Right forelimb (tissue), 1 donor: ENCODE measurements around the gene TTC36.
A peak's percentile ranks its signal among the peaks of the same experiment; 100 is the strongest.
"Not testable (repeated sequence)": the region's sequence is repeated elsewhere in the genome, so short reads cannot be mapped to it uniquely, and the experiment has no call there.

Source experiments
- DNase-seq: peaks from one replicate; pipeline ENCODE4 v3.0.0-alpha.2; 2018

Gene TTC36

GRCh38 chr11:118532852-118533768 lies 5.8 kb downstream of the TTC36 start:
- no peak for DNase-seq

GRCh38 chr11:118533769-118534729 lies 6.8 kb downstream of the TTC36 start:
- DNase-seq: no peak

- no peak for DNase-seq
Observed at GRCh38 chr11:118535261-118535660, 8.0 kb downstream of the TTC36 start.

GRCh38 chr11:118536726-118537125 lies 9.5 kb downstream of the TTC36 start:
- DNase-seq: no peak

GRCh38 chr11:118537409-118537980 lies 10.2 kb downstream of the TTC36 start:
- DNase-seq: no peak

- no peak for DNase-seq
Observed at GRCh38 chr11:118544010-118544646, 16.9 kb downstream of the TTC36 start.

- DNase-seq: no peak
Observed at GRCh38 chr11:118544647-118545010, 17.4 kb downstream of the TTC36 start.

- DNase-seq: no peak
Observed at GRCh38 chr11:118545533-118545932, 18.3 kb downstream of the TTC36 start.

GRCh38 chr11:118547132-118547531 lies 19.9 kb downstream of the TTC36 start:
- no peak for DNase-seq

- DNase-seq: no peak
Observed at GRCh38 chr11:118552341-118552740, 25.1 kb downstream of the TTC36 start.

GRCh38 chr11:118560806-118561205 lies 33.5 kb downstream of the TTC36 start:
- no peak for DNase-seq

GRCh38 chr11:118565051-118565450 lies 37.8 kb downstream of the TTC36 start:
- DNase-seq: no peak

- no peak for DNase-seq
Observed at GRCh38 chr11:118569670-118570069, 42.4 kb downstream of the TTC36 start.

- DNase-seq: no peak
Observed at GRCh38 chr11:118570787-118571186, 43.5 kb downstream of the TTC36 start.

GRCh38 chr11:118571701-118572060 lies 44.4 kb downstream of the TTC36 start:
- peak; percentile 58 for DNase-seq

GRCh38 chr11:118572061-118572980 lies 45.0 kb downstream of the TTC36 start, which contains the start of gene ARCN1:
TSS of gene ARCN1 (plus strand) at chr11:118572409. CDS start at chr11:118572548, 139 bp downstream.
- peak; percentile 94 for DNase-seq

GRCh38 chr11:118572981-118573550 lies 45.8 kb downstream of the TTC36 start:
- DNase-seq: no peak

- DNase-seq: no peak
Observed at GRCh38 chr11:118574636-118575035, 47.4 kb downstream of the TTC36 start.

- not testable (repeated sequence) for DNase-seq
Observed at GRCh38 chr11:118577995-118578394, 50.7 kb downstream of the TTC36 start.
